Measurements from ENCODE around the gene TRMO.

DNA sequence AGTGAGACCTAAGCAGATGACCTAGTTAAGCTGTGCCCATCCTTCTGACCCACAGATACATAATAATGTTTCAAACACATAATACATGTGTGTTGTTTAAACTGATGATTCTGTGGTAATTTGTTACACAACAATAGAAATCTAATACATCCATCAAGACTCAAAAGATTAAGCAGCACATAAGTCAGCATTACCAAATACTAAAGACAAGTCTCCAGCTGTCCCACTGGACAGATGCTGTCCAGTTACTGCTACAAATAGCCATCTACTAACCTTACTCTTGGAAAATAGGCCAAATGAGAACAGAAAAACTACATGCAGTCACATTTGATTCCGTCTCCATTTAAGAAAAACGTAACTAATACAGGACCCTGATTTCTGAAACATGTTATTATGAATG, 10.8 kb downstream of the TRMO start:
- TF ChIP-seq, protein P1, sequence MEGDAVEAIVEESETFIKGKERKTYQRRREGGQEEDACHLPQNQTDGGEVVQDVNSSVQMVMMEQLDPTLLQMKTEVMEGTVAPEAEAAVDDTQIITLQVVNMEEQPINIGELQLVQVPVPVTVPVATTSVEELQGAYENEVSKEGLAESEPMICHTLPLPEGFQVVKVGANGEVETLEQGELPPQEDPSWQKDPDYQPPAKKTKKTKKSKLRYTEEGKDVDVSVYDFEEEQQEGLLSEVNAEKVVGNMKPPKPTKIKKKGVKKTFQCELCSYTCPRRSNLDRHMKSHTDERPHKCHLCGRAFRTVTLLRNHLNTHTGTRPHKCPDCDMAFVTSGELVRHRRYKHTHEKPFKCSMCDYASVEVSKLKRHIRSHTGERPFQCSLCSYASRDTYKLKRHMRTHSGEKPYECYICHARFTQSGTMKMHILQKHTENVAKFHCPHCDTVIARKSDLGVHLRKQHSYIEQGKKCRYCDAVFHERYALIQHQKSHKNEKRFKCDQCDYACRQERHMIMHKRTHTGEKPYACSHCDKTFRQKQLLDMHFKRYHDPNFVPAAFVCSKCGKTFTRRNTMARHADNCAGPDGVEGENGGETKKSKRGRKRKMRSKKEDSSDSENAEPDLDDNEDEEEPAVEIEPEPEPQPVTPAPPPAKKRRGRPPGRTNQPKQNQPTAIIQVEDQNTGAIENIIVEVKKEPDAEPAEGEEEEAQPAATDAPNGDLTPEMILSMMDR (IDR thresholded peaks at IDR 0.05; ENCODE audit: low read length) = no peak
- TF ChIP-seq EZH2 (optimal IDR thresholded peaks at IDR 0.05; ENCODE audit: low read depth, low read length) (no peak), EZH2phosphoT487 (IDR thresholded peaks at IDR 0.05; ENCODE audit: low read length) (no peak)

All from MM.1S (cell line).